Suprapubic skin (tissue), 4 donors: ENCODE results near the gene ABCA12. TPM values are rescaled to one million over a fixed set of nuclear protein-coding genes. Genes with fewer than 3 reads are reported as not detected.

Experiments
- DNase-seq, 2 donors: peaks; one replicate each; pipeline ENCODE4 v3.0.0-alpha.2; 2019; ENCODE audit warnings: low spot score in 2 of 2
- H3K27ac ChIP-seq: fragments of 200-600 bp; sonication (generic); one replicate; pipeline ENCODE4 v1.5.1; 2019
- H3K27me3 ChIP-seq: fragments of 200-600 bp; sonication (generic); one replicate; pipeline ENCODE4 v1.5.1; 2019
- H3K36me3 ChIP-seq: fragments of 200-600 bp; sonication (generic); one replicate; pipeline ENCODE4 v1.5.1; 2019
- H3K4me1 ChIP-seq: fragments of 200-600 bp; sonication (generic); one replicate; pipeline ENCODE4 v1.5.1; 2019
- H3K4me3 ChIP-seq: fragments of 200-600 bp; sonication (generic); one replicate; pipeline ENCODE4 v1.5.1; 2019; ENCODE audit warnings: mild to moderate bottlenecking
- H3K9me3 ChIP-seq: fragments of 200-600 bp; sonication (generic); one replicate; pipeline ENCODE4 v1.5.1; 2019
- EP300 ChIP-seq: sonication (generic); formaldehyde crosslinking; IDR thresholded peaks from one replicate; pipeline ENCODE4 v1.6.1; 2017; ENCODE audit warnings: antibody characterized with exemption
- POLR2A ChIP-seq, 2 donors: fragments of 450-650 bp; IDR thresholded peaks; one replicate each; pipeline ENCODE4 v1.6.1; 2017; ENCODE audit warnings: antibody characterized with exemption in 2 of 2, mild to moderate bottlenecking in 2 of 2, moderate library complexity in 2 of 2
- POLR2AphosphoS5 ChIP-seq, 3 donors: sonication (generic); formaldehyde crosslinking; IDR thresholded peaks; one replicate each; pipeline ENCODE4 v1.6.1; 2017; ENCODE audit warnings: antibody characterized with exemption in 3 of 3
- WGBS: methylation state at CpG from one replicate; pipeline ENCODE4 v1.1.5; 2018; 5-methylcytosine and 5-hydroxymethylcytosine counted together
- total RNA-seq, 4 donors: library from RNA; depleted of rRNA; stranded (reverse); fragments of >200 nt; gene quantifications; one replicate each; pipeline ENCODE4 v1.1.0, GENCODE V29; 2016
- TF ChIP-seq, protein P1 (sequence below), 2 donors: fragments of 200-600 bp in 1 of 2; fragments of 450-650 bp in 1 of 2; sonication (generic) in 1 of 2; IDR thresholded peaks; one replicate each; pipeline ENCODE4 v1.5.1; 2016 to 2019; ENCODE audit warnings: antibody characterized with exemption in 2 of 2, mild to moderate bottlenecking in 1 of 2, moderate library complexity in 1 of 2

ABCA12 gene
- total RNA-seq, 4 donors from 2014 or later, result 55.9 to 98.4 (median 65.9) TPM

DNA sequence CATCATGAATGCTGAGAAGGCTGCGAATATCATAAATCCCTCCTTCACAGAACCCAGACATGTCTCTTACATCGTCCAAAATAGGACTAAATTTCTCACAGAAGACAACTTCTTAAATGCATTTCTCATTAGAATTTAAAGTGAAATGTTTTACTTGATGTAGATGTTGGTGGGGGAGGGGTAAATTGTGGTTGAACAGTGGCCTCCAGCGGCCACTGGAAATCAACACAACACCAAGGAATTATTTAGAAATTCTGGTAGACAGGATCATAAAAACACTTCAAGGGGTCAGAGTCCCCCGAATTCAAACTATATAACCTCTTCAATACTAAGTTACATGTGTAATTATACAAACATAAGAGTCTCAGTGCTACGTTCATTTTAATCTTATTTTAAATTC lies 135.9 kb downstream of the ABCA12 start:
- Histone ChIP-seq H3K9me3 (no peaks in the 10 kb centered on the region), H3K36me3 (no peaks in the 10 kb centered on the region), H3K27me3 (no peaks in the 10 kb centered on the region), H3K4me3 (no peak overlapping the region), H3K4me1 (no peaks in the 10 kb centered on the region), H3K27ac (no peak overlapping the region)
- no peak for DNase-seq
- TF ChIP-seq, protein P1, sequence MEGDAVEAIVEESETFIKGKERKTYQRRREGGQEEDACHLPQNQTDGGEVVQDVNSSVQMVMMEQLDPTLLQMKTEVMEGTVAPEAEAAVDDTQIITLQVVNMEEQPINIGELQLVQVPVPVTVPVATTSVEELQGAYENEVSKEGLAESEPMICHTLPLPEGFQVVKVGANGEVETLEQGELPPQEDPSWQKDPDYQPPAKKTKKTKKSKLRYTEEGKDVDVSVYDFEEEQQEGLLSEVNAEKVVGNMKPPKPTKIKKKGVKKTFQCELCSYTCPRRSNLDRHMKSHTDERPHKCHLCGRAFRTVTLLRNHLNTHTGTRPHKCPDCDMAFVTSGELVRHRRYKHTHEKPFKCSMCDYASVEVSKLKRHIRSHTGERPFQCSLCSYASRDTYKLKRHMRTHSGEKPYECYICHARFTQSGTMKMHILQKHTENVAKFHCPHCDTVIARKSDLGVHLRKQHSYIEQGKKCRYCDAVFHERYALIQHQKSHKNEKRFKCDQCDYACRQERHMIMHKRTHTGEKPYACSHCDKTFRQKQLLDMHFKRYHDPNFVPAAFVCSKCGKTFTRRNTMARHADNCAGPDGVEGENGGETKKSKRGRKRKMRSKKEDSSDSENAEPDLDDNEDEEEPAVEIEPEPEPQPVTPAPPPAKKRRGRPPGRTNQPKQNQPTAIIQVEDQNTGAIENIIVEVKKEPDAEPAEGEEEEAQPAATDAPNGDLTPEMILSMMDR (IDR thresholded peaks at IDR 0.05), result peak in 1 of 2 donors; percentile 18
- TF ChIP-seq POLR2A (IDR thresholded peaks at IDR 0.05), result no peak
- WGBS, result 33% methylated on average over 5 of the region's 5 CpGs

DNA sequence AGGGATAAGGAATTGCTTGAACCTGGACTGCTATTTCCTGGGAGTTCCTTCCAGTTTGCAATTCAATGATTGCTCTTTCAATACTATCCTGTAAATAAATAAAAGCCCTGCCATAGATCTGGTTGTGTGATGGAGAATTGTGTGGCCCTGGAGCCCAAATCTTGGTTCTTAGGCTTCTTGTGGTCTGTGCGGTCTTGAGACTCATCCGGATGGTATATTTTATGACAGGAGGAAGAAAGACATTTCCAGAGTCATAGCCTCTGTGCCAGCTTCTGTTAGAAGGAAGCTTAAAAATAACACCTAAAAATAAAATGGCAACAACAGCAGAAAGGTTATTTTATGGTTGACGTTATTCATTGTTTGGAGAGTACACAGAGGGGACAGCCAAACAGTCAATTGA lies 137.7 kb downstream of the ABCA12 start:
- WGBS, result 72% methylated on average over 3 of the region's 3 CpGs
- Histone ChIP-seq H3K4me1 (no peaks in the 10 kb centered on the region), H3K36me3 (no peaks in the 10 kb centered on the region), H3K4me3 (no peak overlapping the region), H3K9me3 (no peaks in the 10 kb centered on the region), H3K27ac (no peak overlapping the region), H3K27me3 (no peaks in the 10 kb centered on the region)
- TF ChIP-seq, protein P1 (IDR thresholded peaks at IDR 0.05), result no peak
- TF ChIP-seq EP300, result no peak
- no peak for TF ChIP-seq POLR2A (IDR thresholded peaks at IDR 0.05)
- no peak for TF ChIP-seq POLR2AphosphoS5 (IDR thresholded peaks at IDR 0.05)
- DNase-seq, result no peak

DNA sequence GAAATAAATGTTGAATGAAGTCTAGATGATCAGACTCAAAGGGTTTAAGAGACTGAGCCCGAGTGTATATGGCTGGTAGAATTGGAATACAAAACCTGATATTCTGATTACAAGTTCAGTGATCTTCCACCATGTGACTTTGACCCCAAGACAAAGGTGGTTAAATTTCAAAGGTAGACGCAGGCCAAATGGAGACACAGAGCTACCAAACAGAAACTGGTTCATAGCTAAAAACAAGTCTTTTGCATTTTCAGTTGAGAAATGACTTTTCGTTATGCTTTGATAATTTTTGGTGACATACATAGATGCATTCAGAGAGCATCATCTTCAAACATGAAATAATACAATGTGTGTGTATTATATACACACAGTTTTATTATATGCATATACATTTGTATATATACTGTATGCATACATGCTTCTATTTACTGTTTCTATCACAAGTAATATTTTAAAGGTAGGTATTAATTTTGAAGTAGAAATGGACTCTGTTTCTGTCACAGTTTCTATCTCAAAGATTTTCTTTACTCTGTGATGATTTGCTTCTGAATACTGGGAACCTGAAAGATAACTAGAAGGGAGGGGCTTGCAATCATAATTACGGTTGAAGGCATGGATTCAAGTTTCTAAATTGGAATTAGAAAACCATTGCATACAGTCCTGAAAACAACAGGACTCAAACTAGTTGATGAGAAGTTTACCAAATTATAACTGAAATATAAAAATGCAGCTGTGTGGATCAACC lies 142.3 kb downstream of the ABCA12 start:
- no peaks in the 10 kb centered on the region for H3K36me3 ChIP-seq
- H3K4me3 ChIP-seq, result no peak overlapping the region
- DNase-seq, result no peak
- no peaks in the 10 kb centered on the region for H3K27me3 ChIP-seq
- no peaks in the 10 kb centered on the region for H3K4me1 ChIP-seq
- H3K27ac ChIP-seq, result no peak overlapping the region
- 78% methylated on average over 4 of the region's 4 CpGs for WGBS
- TF ChIP-seq EP300 (no peak), POLR2A (IDR thresholded peaks at IDR 0.05) (no peak), POLR2AphosphoS5 (IDR thresholded peaks at IDR 0.05) (no peak)
- TF ChIP-seq, protein P1 (IDR thresholded peaks at IDR 0.05), result no peak
- H3K9me3 ChIP-seq, result no peaks in the 10 kb centered on the region

DNA sequence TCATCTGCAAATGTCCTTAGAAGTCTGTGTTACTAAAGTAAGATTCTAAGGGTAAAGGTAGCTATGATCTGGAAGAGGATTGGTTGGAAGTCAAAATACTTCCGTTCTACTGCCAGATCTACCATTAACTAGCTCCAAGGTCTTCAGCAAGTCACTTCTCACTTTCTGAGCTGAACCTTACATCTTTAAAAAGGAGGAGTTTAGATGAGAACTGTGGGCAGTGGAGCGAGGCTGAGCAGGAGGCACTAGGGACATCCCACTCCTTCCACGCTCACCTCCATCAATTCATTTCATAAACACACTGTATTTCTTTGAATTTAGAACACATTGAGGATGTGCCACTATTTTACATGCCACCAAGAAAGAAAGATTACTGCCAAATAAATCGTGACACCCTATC lies 143.0 kb downstream of the ABCA12 start:
- Histone ChIP-seq H3K4me1 (no peaks in the 10 kb centered on the region), H3K27me3 (no peaks in the 10 kb centered on the region), H3K9me3 (no peaks in the 10 kb centered on the region), H3K4me3 (no peak overlapping the region), H3K27ac (no peak overlapping the region), H3K36me3 (no peaks in the 10 kb centered on the region)
- DNase-seq, result no peak
- TF ChIP-seq POLR2A (IDR thresholded peaks at IDR 0.05), result no peak
- TF ChIP-seq, protein P1 (IDR thresholded peaks at IDR 0.05), result no peak
- no peak for TF ChIP-seq EP300
- TF ChIP-seq POLR2AphosphoS5 (IDR thresholded peaks at IDR 0.05), result no peak
- 85% methylated on average over 4 of the region's 4 CpGs for WGBS

DNA sequence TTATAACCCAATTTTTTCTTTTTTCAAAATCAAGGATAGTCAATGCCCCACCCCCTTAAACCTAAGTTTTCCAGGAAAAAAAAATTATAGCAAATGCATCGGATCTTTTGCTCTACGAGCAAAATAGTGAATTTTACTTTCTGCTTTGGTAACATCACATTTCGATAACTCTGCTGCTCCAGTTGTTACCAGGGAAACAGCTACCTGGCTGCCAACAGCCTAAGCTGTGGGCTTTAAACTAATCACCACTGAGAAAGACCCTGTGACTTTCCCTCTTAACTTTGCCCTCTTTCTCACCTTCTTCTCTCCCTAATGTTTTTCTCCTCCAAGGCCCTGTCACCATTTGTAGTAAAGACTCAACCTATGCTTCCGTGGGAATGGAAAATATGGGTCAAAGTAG lies 145.5 kb downstream of the ABCA12 start:
- H3K36me3 ChIP-seq, result no peaks in the 10 kb centered on the region
- no peak for DNase-seq
- 86% methylated on average over 4 of the region's 4 CpGs for WGBS
- no peak overlapping the region for H3K27ac ChIP-seq
- no peak overlapping the region for H3K4me3 ChIP-seq
- H3K9me3 ChIP-seq, result no peaks in the 10 kb centered on the region
- no peak for TF ChIP-seq EP300
- H3K27me3 ChIP-seq, result no peaks in the 10 kb centered on the region
- H3K4me1 ChIP-seq, result no peaks in the 10 kb centered on the region

DNA sequence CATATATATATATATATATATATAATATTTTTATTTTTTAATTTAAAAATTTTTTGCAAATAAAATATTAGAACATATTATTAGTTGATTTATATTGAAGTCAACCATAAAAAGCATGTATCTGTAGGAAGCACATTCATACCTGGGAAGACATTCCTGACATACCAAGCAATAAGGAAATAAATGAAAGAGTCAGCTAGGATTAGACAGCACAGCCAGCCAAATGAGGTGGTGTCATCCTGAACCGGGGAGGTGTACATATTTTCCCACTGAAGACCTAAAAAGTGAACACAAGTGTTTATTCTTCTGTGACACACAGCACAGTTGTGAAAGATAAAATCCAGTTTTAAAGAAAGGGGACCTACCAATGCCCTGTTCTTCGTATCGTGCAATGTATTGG lies 149.2 kb downstream of the ABCA12 start:
- H3K4me1 ChIP-seq, result no peaks in the 10 kb centered on the region
- no peak for DNase-seq
- no peak overlapping the region for H3K27ac ChIP-seq
- WGBS, result 81% methylated on average over 3 of the region's 3 CpGs
- H3K36me3 ChIP-seq, result no peaks in the 10 kb centered on the region
- no peaks in the 10 kb centered on the region for H3K9me3 ChIP-seq
- H3K27me3 ChIP-seq, result no peaks in the 10 kb centered on the region
- no peak overlapping the region for H3K4me3 ChIP-seq
- TF ChIP-seq POLR2AphosphoS5 (IDR thresholded peaks at IDR 0.05) (no peak), EP300 (no peak), POLR2A (IDR thresholded peaks at IDR 0.05) (no peak)
- TF ChIP-seq, protein P1 (IDR thresholded peaks at IDR 0.05), result no peak
